NCI-H2081 (cell line): ENCODE results near the gene ZNF837.

ENCODE experiments used
- DNase-seq, 2 experiments: peaks; one replicate each; lab custom pipeline; 2025; lab: John Stamatoyannopoulos, UW

The ZNF837 gene

DNA sequence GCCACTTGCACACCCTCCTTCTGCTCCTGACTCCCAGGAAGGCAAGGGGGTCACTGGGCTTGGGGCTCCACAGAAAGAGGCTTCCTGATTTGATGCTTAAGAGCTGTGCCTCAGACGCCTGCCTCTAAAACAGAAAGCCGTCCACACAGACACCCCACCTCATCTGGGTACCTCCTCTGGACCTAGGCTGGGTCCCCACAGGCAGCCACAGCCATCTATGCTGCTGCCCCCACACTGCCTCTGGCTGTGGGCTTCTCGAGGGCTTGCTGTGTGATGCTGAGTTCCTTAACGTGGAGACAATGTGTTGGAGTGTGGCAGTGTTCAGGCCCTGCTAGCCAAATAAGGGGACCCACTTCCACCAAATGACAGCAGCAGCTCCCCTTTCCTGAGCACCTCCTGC lies 62.5 kb downstream of the ZNF837 start:
- no peak for DNase-seq
